SIG-M5 treated with dmso at 0.1 percent for 504 hours (cell line): Measurements from ENCODE around the gene GPHN.
"Not testable (repeated sequence)": the region's sequence is repeated elsewhere in the genome, so short reads cannot be mapped to it uniquely, and the experiment has no call there.

ENCODE experiments used
- DNase-seq: peaks from one replicate; lab custom pipeline; 2025; ENCODE audit not compliant: unreplicated experiment; lab: John Stamatoyannopoulos, UW

The GPHN gene

DNA sequence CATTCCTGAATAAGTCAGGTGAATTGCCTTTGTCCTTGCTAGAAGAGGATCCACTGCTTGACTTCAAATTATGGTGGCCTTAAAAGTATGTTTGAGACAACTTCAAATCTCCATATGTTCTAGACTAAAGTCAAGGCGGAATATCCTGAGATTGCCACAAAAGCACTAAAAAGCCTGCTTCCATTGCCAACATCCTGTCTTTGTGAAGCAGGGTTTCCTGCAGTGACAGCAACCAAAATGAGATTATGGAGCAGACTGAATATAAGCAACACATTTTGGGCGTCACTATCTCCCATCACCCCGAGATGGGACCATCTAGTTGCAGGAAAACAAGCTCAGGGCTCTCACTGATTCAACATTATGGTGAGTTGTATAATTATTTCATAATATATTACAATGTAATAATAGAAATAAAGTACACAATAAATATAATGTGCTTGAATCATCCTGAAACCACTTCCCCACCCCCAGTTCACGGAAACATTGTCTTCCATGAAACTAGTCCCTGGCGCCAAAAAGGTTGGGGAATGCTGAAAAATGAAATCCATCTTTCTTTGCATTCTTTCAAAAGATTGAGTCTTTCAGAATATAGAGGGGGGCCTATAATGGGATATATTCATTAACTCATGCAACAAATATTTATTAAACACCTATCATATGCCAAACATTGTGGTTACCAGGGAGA is 143.7 kb downstream of the GPHN start:
- DNase-seq = no peak

DNA sequence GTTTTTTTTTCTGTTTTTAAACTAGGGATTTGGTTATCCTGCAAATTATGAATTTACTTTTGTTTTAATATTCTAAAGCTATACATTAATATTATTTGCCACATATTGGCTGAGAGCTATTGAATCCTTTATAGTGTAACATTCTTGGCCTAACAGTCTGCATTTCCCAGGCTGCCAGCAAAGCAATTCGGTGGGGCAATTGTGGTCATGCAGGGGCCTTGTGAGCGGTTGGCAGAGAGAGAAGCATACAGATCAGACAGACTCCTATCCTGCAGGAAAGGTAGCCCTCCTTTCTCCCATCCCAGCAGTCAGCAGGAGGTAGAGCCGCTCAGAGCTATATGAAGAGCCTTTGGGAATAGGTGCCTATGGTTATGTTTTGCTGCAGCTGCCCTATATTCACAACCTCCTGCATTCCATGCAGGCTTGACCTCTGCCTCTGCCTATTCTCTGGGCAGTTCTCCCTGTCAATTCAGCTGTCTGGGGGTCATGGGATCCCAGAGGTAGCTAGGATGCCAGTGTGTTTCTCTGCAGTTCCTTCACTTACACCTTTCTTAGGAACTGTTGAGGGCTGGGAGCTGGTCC is 144.7 kb downstream of the GPHN start:
- no peak for DNase-seq

DNA sequence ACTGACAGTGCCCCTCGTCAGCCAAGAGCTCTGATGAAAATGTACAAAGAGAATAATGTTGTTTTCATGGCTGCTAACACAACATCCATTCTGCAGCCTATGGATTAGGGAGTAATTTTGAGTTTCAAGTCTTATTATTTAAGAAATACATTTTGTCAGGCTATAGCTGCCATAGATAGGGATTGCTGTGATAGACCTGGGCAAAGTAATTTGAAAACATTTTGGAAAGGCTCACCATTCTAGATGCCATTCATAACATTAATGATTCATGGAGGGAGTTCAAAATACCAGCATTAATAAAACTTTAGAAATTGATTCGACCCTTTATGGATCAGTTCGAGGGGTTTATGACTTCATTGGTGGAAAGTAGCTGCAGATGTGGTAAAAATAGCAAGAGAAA is 149.8 kb downstream of the GPHN start:
- DNase-seq = no peak

DNA sequence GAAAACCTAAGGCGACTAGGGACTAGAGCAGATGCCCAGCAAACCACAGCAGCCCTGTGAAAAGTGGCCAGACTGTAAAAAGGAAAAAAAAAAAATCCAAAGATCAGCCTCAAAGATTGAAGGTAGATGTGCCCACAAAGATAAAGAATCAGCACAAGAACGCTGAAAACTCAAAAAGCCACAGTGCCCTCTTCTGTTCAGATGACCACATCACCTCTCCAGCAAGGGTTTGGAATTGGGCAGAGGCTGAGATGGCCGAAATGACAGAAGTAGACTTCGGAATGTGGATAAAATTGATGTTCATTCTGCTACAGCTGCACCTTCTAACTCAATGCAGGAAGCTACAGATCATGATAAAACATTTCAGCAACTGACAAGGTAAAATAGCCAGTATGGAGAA is 154.4 kb downstream of the GPHN start:
- DNase-seq = no peak

DNA sequence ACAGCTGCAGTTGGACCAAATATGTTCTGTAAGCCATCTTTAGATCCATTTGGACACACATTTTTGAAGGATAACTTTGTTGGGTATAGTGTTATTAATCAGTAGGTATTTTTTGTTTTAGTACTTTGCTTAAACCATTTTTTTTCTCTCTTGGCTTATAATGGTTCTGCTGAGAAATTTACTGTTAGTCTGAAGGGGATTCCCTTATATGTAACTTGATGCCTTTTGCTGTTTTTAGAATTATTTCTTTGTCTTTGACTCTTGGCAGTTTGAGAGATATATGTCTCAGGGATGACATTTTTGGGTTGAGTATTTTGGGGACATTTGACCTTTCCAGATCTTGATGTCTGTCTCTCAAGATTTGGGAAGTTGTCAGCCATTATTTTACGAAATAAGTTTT is 169.8 kb downstream of the GPHN start:
- DNase-seq = no peak

DNA sequence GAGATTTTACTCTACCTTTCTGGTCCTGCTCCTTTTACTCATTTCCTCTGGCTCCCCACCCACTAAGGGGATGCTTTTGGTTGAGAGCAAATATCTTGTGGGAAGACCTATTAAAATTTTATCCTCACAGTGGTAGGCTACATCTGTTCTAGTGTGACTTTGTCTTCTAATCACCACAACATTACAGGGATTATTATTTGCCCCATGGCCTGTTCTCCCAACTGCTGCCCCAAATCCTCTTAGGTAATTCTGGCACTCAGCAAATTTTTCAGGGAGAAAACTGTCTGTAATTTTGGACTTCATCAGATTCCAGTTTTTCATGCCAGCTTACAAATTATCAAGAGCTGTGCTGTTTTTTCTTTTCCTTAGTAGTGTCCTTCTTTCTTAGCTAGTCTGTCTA is 172.3 kb downstream of the GPHN start:
- DNase-seq = no peak

DNA sequence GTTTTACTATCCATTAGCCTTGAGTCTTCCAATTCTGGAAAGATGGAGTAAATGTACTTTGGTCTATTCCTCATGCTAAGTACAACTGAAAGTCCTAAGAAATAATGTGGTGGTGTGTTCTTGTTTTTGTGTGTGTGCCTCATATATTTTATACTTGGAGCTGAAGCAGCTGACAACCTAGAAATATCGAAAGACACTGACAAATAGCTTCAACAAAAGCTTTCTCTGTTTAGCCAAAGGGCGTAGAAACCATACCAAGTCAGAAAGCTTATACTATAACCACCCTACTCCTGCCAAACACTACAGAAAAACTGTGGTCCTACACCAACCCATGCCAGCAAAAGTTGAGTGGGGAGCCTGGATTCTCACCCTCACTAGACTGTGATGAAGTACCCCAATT is 188.4 kb downstream of the GPHN start:
- DNase-seq = no peak

DNA sequence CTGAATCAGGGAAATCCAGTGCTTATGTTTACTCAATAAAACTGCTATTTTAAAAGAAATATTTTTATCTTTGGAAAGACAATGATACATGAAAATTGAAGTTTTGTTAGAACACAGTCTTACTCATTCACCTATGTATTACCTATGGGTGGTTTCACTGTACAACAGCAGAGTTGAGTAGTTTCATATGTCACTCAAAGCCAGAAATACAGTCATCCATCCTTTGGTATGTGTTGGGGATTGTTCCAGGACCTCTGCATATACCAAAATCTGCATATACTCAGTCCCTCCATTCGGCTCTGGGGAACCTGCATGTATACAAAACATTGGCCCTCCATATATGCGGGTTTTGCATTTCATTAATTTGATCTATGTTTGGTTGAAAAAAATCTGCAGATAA is 190.6 kb downstream of the GPHN start:
- no peak for DNase-seq

DNA sequence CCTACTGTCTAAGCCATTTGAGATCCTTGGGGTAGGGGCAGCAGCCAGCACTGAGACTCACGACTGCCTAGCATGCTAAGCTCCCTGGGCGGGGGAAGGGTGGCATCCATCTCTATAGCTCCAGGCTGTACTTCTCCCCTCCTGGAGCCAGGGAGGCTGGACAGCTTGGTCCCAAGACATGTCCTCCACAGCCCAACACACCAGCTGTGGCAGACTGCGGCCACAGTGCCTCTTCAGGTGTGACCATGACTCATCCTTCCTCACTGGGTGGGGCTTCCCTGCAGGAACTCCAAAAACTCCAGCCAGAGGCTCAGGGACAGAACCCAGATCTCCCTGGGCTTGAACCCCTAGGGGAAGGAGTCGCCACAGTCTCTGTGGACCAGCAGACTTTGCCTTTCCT is 193.9 kb downstream of the GPHN start:
- DNase-seq = no peak

DNA sequence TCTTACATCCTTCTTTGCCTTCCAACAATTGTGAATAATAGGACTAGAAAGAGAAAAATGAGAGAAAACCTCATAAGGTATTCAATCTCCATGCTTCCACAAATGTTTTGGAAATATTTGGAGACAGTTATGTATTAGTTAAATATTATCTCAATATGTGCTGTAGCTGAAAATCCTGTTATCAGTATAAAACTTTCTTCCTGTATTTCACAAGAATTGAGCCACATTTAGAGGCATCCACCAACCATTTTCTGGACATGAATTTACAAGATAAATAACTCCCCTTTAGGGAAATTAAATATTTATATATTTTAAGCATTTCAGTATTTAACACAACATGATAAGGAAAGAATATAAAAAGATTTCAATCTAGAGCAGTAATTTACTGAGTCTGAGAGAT is 200.3 kb downstream of the GPHN start:
- DNase-seq = no peak

DNA sequence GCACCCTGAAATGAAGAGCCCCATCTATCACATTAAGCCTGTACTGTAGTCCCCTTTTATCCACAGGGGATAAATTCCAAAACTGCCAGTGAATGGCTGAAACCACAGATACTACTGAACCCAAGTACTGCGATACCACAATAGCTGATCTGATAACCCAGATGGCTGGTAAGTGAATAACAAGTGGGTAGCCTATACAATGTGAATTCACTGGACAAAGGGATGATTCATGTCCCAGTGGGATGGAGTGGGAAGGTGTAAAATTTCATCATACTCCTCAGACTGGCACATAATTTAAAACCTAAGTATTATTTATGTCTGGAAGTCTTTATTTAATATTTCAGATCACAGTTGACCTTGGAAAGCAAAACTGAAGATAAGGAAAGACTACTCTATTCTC is 201.3 kb downstream of the GPHN start:
- DNase-seq = no peak

DNA sequence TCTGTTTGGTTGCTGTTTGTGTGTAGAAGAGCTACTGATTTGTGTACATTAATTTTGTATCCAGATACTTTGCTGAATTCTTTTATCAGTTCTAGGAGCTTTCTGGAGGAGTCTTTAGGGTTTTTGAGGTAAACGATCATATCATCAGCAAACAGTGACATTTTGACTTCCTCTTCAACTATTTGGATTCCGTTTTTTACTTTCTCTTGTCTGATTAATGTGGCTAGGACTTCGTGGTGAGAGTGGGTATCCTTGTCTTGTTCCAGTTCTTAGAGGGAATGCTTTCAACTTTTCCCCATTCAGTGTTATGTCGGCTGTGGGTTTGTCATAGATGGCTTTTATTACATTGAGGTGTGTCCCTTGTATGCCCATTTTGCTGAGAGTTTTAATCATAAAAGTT is 206.3 kb downstream of the GPHN start:
- not testable (repeated sequence) for DNase-seq

DNA sequence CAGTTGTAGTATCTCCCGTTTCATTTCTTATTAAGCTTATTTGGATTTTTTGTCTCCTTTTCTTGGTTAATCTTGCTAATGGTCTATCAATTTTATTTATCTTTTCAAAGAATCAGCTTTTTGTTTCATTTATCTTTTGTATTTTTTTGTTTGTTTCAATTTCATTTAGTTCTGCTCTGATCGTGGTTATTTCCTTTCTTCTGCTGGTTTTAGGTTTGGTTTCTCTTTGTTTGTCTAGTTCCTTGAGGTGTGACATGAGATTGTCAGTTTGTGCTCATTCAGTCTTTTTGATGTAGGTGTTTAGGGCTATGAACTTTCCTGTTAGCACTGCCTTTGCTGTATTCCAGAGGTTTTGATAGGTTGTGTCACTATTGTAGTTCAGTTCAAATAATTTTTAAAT is 207.4 kb downstream of the GPHN start:
- not testable (repeated sequence) for DNase-seq

DNA sequence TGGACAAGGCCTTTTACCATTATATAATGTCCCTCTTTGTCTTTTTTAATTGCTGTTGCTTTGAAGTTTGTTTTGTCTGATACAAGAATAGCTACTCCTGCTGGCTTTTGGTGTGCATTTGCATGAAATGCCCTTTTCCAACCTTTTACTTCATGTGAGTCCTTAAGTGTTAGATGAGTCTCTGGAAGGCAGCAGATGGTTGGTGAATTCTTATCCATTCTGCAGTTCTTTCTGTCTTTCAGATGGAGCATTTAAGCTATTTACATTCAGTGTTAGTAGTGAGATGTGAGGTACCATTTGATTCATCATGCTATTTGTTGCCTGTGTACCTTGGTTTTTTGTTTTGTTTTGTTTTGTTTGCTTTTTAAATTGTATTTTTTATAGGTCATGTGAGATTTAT is 208.3 kb downstream of the GPHN start:
- no peak for DNase-seq

DNA sequence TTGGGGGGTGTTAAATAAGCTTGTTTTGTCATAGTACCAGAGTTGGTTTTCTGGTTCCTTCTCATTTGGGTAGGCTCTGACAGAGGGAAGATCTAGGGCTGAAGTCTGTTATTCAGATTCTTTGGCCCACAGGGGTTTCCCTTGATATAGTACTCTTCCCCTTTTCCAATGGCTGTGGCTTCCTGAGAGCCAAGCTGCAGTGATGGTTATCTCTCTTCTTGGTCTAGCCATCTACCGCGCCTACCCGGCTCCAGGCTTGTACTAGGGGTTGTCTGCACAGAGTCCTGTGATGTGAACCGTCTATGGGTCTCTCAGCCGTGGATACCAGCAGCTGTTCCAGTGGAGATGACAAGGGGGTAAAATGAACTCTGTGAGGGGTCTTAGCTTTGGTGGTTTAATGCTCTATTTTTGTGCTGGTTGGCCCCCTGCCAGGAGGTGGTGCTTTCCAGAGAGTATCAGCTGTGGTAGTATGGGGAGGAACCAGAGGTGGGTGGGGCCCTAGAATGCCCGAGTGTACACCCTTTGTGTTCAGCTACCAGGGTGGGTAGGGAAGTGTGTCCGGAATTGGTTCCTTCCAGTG is 209.7 kb downstream of the GPHN start:
- no peak for DNase-seq

DNA sequence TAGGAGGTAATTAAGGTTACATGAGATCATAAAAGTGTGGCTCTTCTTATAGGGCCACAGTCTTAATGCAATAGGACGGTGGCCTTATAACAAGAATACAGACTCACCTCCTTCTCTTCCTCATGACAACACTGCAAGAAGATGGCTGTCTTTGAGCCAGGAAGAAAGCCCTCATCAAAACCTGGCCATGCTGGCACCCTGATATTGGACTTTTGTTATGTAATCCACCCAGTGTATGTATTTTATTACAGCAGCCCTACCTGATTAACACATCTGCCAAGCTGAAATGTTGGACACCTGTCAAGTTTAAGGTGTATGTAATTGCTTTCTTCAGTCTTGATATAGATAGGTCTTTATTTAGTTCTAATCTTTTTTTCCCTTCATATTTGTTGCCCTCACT is 217.0 kb downstream of the GPHN start:
- no peak for DNase-seq

DNA sequence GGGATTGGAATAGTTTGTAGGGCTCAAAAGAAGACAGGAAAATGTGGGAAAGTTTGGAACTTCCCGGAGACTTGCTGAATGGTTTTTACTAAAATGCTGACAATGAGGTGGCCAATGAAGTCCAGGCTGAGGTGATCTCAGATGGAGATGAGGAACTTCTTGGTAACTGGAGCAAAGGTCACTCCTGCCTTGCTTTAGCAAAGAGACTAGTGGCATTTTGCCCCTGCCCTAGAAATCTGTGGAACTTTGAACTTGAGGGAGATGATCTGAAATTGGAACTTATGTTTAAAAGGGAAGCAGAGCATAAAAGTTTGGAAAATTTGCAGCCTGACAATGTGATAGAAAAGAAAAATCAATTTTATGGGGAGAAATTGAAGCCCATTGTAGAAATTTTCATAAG is 223.4 kb downstream of the GPHN start:
- not testable (repeated sequence) for DNase-seq

DNA sequence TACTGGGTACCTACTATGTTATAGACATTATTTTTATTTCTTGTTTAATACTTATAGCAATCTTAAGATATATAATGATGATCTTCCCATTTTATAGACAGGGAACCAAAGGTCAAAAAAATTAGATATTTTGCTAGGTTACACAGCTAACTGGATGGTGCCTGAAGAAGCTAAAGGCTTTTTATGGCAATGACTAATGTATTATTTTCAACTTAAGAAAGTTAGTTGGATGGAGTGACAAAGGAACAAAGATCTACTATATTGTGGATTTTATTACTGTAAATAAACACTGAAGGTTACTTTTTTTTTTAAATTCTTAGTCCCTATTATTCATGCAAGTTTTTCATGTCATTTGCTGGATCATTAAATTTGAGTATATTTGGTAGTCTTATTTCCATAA is 227.9 kb downstream of the GPHN start:
- DNase-seq = no peak

DNA sequence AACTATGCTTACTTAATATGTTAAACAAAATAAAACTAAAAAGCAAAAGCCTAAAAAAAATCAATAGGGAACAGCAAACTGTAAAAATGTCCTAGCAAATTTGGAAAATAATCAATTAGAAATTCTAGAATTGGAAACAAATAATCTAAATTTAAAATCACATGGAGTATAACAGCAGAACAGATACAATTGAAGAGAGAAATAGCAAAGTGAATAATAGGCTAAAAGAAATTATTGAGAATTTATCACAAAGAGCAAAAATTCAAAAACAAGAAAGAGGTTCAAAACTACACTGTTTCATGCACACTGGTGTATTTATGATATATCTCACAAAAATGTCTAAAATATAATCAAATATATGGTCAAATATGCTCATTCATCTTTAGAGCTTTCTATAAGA is 231.9 kb downstream of the GPHN start:
- DNase-seq = no peak

DNA sequence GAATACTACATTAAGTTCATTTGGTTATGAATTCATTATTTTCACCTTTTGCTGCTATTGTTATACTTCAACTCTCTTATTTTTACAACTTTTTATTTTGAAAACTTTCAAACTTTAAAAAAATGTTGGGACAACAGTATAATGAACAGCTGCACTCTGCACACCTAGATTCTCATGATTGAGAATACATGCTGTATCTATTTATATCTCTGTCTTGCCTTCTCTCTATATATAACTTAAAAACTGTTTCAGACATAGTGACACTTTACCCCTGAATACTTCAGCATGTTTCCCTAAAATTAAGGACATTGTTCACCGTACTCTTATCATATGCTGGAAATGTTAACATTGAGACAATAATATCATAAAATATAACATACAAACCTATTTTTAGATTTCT is 237.1 kb downstream of the GPHN start:
- no peak for DNase-seq

DNA sequence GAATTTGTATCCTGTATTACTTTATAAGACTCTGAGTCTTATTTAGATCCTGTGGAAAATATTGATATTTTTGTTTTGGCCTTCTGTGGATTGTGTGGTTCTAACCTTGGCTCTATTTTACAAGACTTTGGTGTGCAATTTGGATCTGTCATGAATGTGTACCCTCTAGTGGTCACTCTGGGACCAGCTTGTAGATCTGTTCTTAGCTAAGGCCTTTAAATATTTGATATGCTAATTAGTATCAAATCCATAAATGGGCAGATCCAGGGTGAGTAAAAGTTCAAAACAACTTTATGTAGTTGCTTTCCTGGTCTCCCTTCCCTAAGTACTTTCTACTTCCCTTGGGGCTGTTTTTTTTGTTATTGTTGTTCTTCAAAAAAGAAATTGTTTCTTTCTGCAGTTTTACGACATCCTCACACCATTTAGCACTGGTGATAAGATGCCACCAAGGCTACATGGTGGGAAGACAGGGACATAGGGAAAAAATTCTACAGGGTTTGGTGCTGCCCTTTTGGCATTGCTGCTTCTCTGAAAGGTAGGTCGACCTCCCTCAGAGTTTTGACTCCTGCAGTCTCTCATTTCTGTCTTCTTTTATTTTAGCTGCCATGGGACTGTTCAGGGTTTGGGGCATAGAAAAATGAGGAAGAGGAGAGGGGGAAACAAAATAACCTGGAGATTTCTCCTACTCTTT is 238.5 kb downstream of the GPHN start:
- DNase-seq = peak; percentile 37

DNA sequence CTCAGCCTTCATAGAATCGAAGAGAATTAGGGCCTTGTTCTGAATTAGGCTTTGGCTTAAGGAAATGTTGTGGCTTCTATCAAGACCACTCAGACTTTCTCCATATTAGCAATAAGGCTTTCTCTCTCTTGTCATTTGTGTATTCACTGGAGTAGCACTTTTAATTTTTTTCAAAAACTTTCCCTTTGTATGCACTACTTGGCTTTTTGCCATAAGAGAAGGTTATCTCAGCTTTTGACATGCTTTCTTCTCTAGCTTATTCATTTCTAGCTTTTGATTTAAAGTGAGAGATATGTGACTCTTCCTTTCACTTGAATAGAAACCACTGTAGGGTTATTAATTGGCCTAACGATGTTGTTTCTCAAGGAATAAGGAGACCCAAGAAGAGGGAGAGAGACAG is 244.2 kb downstream of the GPHN start:
- DNase-seq = no peak
